GM12892 (cell line): ENCODE results near the gene CTPS1.

Experiments used
- POLR2A ChIP-seq: IDR thresholded peaks from 2 replicates; pipeline ENCODE4 v1.6.1; 2011; ENCODE audit warnings: low read depth, low read length, control low read depth
- POLR2AphosphoS5 ChIP-seq: IDR thresholded peaks from 2 replicates; pipeline ENCODE4 v1.6.1; 2011; ENCODE audit warnings: low read depth, low read length, control low read depth
- TAF1 ChIP-seq: IDR thresholded peaks from 2 replicates; pipeline ENCODE4 v1.6.1; 2011; ENCODE audit warnings: low read depth, mild to moderate bottlenecking, control low read depth, low read length, borderline replicate concordance

GRCh38 chr1:41003640-41004220, 24.2 kb downstream of the CTPS1 start:
- TF ChIP-seq POLR2A (no peak), POLR2AphosphoS5 (peak; percentile 62; the same call in 1 of the 2 replicates), TAF1 (no peak)
